H1 (cell line): ENCODE data around the gene EDC3. TPM values are rescaled to one million over a fixed set of nuclear protein-coding genes. Genes with fewer than 3 reads are reported as not detected.

Source experiments
- ASH2L ChIP-seq: fragments of 200-600, 300-600 bp; sonication (generic); IDR thresholded peaks from one replicate; pipeline ENCODE4 v1.7.1; 2017; ENCODE audit warnings: low read length
- CHD1 ChIP-seq: IDR thresholded peaks from 2 replicates; pipeline ENCODE4 v1.6.1; 2012; ENCODE audit warnings: low read depth, low read length, improper control_type of control experiment
- CREB1 ChIP-seq: IDR thresholded peaks from 2 replicates; pipeline ENCODE4 v1.6.1; 2012; ENCODE audit warnings: inconsistent platforms
- CTBP2 ChIP-seq: IDR thresholded peaks from 2 replicates; pipeline ENCODE4 v1.7.0; 2011; ENCODE audit warnings: borderline replicate concordance, mild to moderate bottlenecking, moderate library complexity, mixed read lengths, low read length; ENCODE audit not compliant: insufficient read depth, insufficient read length
- EGR1 ChIP-seq: IDR thresholded peaks from 2 replicates; pipeline ENCODE4 v1.6.1; 2011; ENCODE audit warnings: low read depth, low read length, borderline replicate concordance
- EP300 ChIP-seq, 2 experiments: IDR thresholded peaks; 1 replicate in 1 of 2; 2 replicates in 1 of 2; pipeline ENCODE4 v1.6.1; 2011 to 2012; ENCODE audit warnings: low read depth in 2 of 2, low read length in 2 of 2, mild to moderate bottlenecking in 2 of 2, borderline replicate concordance in 1 of 2, inconsistent platforms in 1 of 2, moderate library complexity in 1 of 2
- JUN ChIP-seq: IDR thresholded peaks from 2 replicates; pipeline ENCODE4 v1.6.1; 2011; ENCODE audit warnings: low read depth, mild to moderate bottlenecking, improper control_type of control experiment, low read length
- KDM4A ChIP-seq: IDR thresholded peaks from one replicate; pipeline ENCODE4 v1.7.1; 2012; ENCODE audit warnings: low read depth, mild to moderate bottlenecking, moderate library complexity, low read length, inconsistent platforms; ENCODE audit not compliant: severe bottlenecking
- KDM5A ChIP-seq: fragments of 200-600 bp; IDR thresholded peaks from 2 replicates; pipeline ENCODE4 v1.7.1; 2012; ENCODE audit warnings: mild to moderate bottlenecking, low read length, inconsistent platforms, mixed read lengths
- MAFK ChIP-seq: IDR thresholded peaks from 2 replicates; pipeline ENCODE4 v1.6.1; 2012; ENCODE audit warnings: low read depth, mild to moderate bottlenecking, improper control_type of control experiment, low read length
- NANOG ChIP-seq: IDR thresholded peaks from 2 replicates; pipeline ENCODE4 v1.6.1; 2011; ENCODE audit warnings: low read length, low read depth, mild to moderate bottlenecking, inconsistent platforms; ENCODE audit not compliant: insufficient read depth, poor library complexity, severe bottlenecking
- PHF8 ChIP-seq: fragments of 200-600 bp; sonication (generic); conservative IDR thresholded peaks from 2 replicates; pipeline ENCODE4 v1.7.1; 2012; ENCODE audit warnings: low read depth, mild to moderate bottlenecking, inconsistent platforms, low read length, moderate library complexity
- POLR2A ChIP-seq, 2 experiments: IDR thresholded peaks; 1 replicate in 1 of 2; 2 replicates in 1 of 2; pipeline ENCODE4 v1.6.1; 2011; ENCODE audit warnings: low read depth in 2 of 2, low read length in 2 of 2, mild to moderate bottlenecking in 2 of 2; ENCODE audit errors: control extremely low read depth in 1 of 2
- POLR2AphosphoS5 ChIP-seq: IDR thresholded peaks from 2 replicates; pipeline ENCODE4 v1.6.1; 2011; ENCODE audit warnings: low read depth, low read length
- SIRT6 ChIP-seq: IDR thresholded peaks from one replicate; pipeline ENCODE4 v1.7.1; 2012; ENCODE audit warnings: low read length, inconsistent platforms
- SP1 ChIP-seq: IDR thresholded peaks from 2 replicates; pipeline ENCODE4 v1.6.1; 2011; ENCODE audit warnings: low read depth, low read length
- TAF1 ChIP-seq: IDR thresholded peaks from 2 replicates; pipeline ENCODE4 v1.6.1; 2011; ENCODE audit warnings: mild to moderate bottlenecking, low read depth, low read length
- TAF7 ChIP-seq: optimal IDR thresholded peaks from 2 replicates; pipeline ENCODE3; 2011; ENCODE audit warnings: low read depth, mild to moderate bottlenecking, inconsistent platforms, low read length, moderate library complexity, borderline replicate concordance
- TBP ChIP-seq: IDR thresholded peaks from 2 replicates; pipeline ENCODE4 v1.6.1; 2011; ENCODE audit warnings: low read depth, low read length, improper control_type of control experiment
- ZNF274 ChIP-seq: IDR thresholded peaks from 2 replicates; pipeline ENCODE4 v1.7.0; 2012; ENCODE audit warnings: low read length, borderline replicate concordance; ENCODE audit errors: extremely low read depth
- polyA plus RNA-seq, 7 experiments: library from polyadenylated mRNA; depleted of rRNA in 3 of 7; stranded (reverse) in 5 of 7; unstranded in 2 of 7; fragments of >200 nt in 5 of 7; fragments of 200-250 nt in 2 of 7; gene quantifications; 1 replicate in 5 of 7; 2 replicates in 1 of 7; 4 replicates in 1 of 7; pipeline versions ENCODE4 v1.2.1 to v1.2.3, GENCODE V29; 2011 to 2013; ENCODE audit warnings: missing spikeins in 2 of 7, mixed read lengths in 2 of 7
- total RNA-seq: library from RNA; stranded (reverse); fragmentation: NEBNext Ultra II Directional; extraction: Animal tissue kit (Norgen Biotek cat#: 25700); gene quantifications from 2 replicates; pipeline ENCODE4 v1.2.1, GENCODE V29; 2021
- TF ChIP-seq, protein P1 (sequence below), 3 experiments: IDR thresholded peaks; 1 replicate in 2 of 3; 2 replicates in 1 of 3; pipeline versions ENCODE4 v1.5.1 to v1.6.1; 2011; ENCODE audit warnings: low read length in 3 of 3, mild to moderate bottlenecking in 3 of 3, inconsistent platforms in 2 of 3, low read depth in 1 of 3, moderate library complexity in 1 of 3; ENCODE audit not compliant: insufficient read depth in 1 of 3; ENCODE audit errors: control extremely low read depth in 1 of 3

The EDC3 gene
- total and polyA plus RNA-seq, 2 of the 8 experiments (the other 6 are each of a cell fraction or from before 2014, with no cell fraction given): 45.0 to 50.8 TPM

DNA sequence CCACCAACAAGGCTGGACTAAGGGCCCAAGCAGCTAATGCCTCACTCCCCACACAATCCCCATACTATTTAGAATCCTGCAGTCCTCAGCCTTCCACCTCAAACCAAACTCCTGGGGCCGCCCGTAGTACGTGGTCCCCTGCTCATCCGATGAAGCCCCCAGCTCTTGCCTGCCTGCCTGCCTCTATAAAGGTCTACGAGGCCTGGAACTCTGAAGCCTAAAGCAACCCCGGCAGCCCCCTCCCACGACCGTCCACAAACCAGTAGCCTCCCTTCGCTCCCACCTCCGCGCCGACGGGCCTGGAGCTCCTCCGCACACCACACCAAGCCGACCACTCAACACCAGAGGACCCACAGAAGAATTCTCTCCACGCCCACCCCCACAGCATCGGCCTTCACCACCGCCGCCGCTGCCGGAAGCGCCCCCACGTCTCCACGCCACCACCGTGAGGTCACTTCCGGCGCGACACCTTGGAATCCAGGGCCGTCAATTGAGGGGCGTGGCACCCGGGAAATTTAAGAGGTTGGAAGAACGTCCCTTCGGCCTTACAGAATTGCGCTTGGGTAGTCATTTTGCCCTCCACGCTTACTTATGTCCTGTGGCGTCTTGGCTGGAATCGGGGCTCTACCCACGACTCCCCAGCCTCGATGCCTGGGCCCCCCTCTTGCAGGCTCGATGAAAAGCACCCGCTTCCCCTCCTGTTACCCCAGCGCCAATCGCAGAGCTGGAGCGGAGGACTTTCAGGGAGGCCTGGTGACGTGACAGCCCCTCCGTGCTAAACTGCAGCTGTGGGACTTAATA is at the start of gene EDC3 (continued):
- peak; percentile 74; the same call in 1 of the 2 replicates for TF ChIP-seq TAF1
- peak; percentile 93 for TF ChIP-seq PHF8
- TF ChIP-seq SP1: 0 out of 2 replicates have a peak, but pooled peaks have one; percentile 41
- TF ChIP-seq, protein P1, sequence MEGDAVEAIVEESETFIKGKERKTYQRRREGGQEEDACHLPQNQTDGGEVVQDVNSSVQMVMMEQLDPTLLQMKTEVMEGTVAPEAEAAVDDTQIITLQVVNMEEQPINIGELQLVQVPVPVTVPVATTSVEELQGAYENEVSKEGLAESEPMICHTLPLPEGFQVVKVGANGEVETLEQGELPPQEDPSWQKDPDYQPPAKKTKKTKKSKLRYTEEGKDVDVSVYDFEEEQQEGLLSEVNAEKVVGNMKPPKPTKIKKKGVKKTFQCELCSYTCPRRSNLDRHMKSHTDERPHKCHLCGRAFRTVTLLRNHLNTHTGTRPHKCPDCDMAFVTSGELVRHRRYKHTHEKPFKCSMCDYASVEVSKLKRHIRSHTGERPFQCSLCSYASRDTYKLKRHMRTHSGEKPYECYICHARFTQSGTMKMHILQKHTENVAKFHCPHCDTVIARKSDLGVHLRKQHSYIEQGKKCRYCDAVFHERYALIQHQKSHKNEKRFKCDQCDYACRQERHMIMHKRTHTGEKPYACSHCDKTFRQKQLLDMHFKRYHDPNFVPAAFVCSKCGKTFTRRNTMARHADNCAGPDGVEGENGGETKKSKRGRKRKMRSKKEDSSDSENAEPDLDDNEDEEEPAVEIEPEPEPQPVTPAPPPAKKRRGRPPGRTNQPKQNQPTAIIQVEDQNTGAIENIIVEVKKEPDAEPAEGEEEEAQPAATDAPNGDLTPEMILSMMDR (IDR thresholded peaks at IDR 0.05; ENCODE audit: control extremely low read depth in 1 of 3, insufficient read depth in 1 of 3, low read depth in 1 of 3, low read length in 3 of 3): 0 out of 4 replicates have a peak, but pooled peaks of 1 of the 3 experiments have one; percentile 8
- TF ChIP-seq MAFK: no peak
- TF ChIP-seq EGR1: 0 out of 2 replicates have a peak, but pooled peaks have one; percentile 25
- peak in 1 of 2 experiments; percentile 85; a peak in 2 of 3 replicates for TF ChIP-seq POLR2A (IDR thresholded peaks at IDR 0.05; ENCODE audit: control extremely low read depth in 1 of 2, low read depth in 2 of 2, low read length in 2 of 2)
- 0 out of 2 replicates have a peak, but pooled peaks have one; percentile 1 for TF ChIP-seq JUN
- TF ChIP-seq CREB1: peak; percentile 96
- no peak for TF ChIP-seq ZNF274
- TF ChIP-seq SIRT6: no peak
- peak; percentile 65 for TF ChIP-seq KDM4A
- TF ChIP-seq NANOG: no peak
- peak; percentile 64; the same call in 1 of the 2 replicates for TF ChIP-seq TBP
- TF ChIP-seq POLR2AphosphoS5: peak; percentile 62
- no peak for TF ChIP-seq CTBP2
- no peak for TF ChIP-seq CHD1
- TF ChIP-seq ASH2L: peak; percentile 94
- TF ChIP-seq TAF7: peak; percentile 57
- TF ChIP-seq EP300 (IDR thresholded peaks at IDR 0.05; ENCODE audit: borderline replicate concordance in 1 of 2, low read depth in 2 of 2, low read length in 2 of 2): 0 out of 3 replicates have a peak, but pooled peaks of 1 of the 2 experiments have one; percentile 20
- peak; percentile 49; the same call in 1 of the 2 replicates for TF ChIP-seq KDM5A
